ENCODE results near the gene MARVELD1. TPM values are rescaled to one million over a fixed set of nuclear protein-coding genes. Genes with fewer than 3 reads are reported as not detected.
A peak's percentile ranks its signal among the peaks of the same experiment; 100 is the strongest.

Gene MARVELD1
- total and polyA plus RNA-seq, 7 donors, result 16.2 to 40.7 (median 20.0) TPM

- H3K27ac ChIP-seq, result no peak overlapping the region
- intact Hi-C loops (cut with DNase I), result no loop called here
- H3K4me1 ChIP-seq, result no peaks in the 10 kb centered on the region
- no peak for TF ChIP-seq EP300 (IDR thresholded peaks at IDR 0.05)
- no peak for TF ChIP-seq POLR2A (IDR thresholded peaks at IDR 0.05)
- TF ChIP-seq POLR2AphosphoS5 (IDR thresholded peaks at IDR 0.05), result no peak
- TF ChIP-seq CTCF (IDR thresholded peaks at IDR 0.05), result no peak
- 74 to 84% methylated on average over 1 of the region's 1 CpG for WGBS, 2 donors
- no peak for DNase-seq
- H3K9me3 ChIP-seq, result no peaks in the 10 kb centered on the region
- peaks cover 9 to 94% (median 42%) of the 10 kb centered on the region in 4 donors for H3K36me3 ChIP-seq
- no peak overlapping the region for H3K4me3 ChIP-seq
- no peaks in the 10 kb centered on the region for H3K27me3 ChIP-seq
Observed at GRCh38 chr10:97669571-97669970, 44.0 kb upstream of the MARVELD1 start.

- H3K9me3 ChIP-seq, result no peaks in the 10 kb centered on the region
- WGBS, 2 donors, result 68 to 82% methylated on average over 8 of the region's 8 CpGs
- H3K27ac ChIP-seq, result no peak overlapping the region
- no peak overlapping the region for H3K4me3 ChIP-seq
- H3K4me1 ChIP-seq, result peaks cover 0 to 2% (median 0%) of the 10 kb centered on the region in 4 donors
- TF ChIP-seq POLR2A (IDR thresholded peaks at IDR 0.05) (no peak), CTCF (IDR thresholded peaks at IDR 0.05) (no peak), POLR2AphosphoS5 (IDR thresholded peaks at IDR 0.05) (no peak), EP300 (IDR thresholded peaks at IDR 0.05) (no peak)
- no peak for DNase-seq
- intact Hi-C loops (cut with DNase I), result no loop called here
- no peaks in the 10 kb centered on the region for H3K27me3 ChIP-seq
- peaks cover 10 to 86% (median 26%) of the 10 kb centered on the region in 4 donors for H3K36me3 ChIP-seq
Observed at GRCh38 chr10:97673736-97674525, 39.6 kb upstream of the MARVELD1 start.

GRCh38 chr10:97675222-97675621 lies 38.3 kb upstream of the MARVELD1 start:
- DNase-seq, result no peak
- 89 to 96% methylated on average over 9 of the region's 9 CpGs for WGBS, 2 donors
- no peak for TF ChIP-seq POLR2A (IDR thresholded peaks at IDR 0.05)
- TF ChIP-seq POLR2AphosphoS5 (IDR thresholded peaks at IDR 0.05), result no peak
- no peak for TF ChIP-seq EP300 (IDR thresholded peaks at IDR 0.05)
- no peak for TF ChIP-seq CTCF (IDR thresholded peaks at IDR 0.05)
- peaks cover 0 to 2% (median 0%) of the 10 kb centered on the region in 4 donors for H3K4me1 ChIP-seq
- no peak overlapping the region for H3K27ac ChIP-seq
- H3K4me3 ChIP-seq, result no peak overlapping the region
- H3K27me3 ChIP-seq, result no peaks in the 10 kb centered on the region
- intact Hi-C loops (cut with DNase I), result no loop called here
- no peaks in the 10 kb centered on the region for H3K9me3 ChIP-seq
- H3K36me3 ChIP-seq, result peaks cover 10 to 83% (median 22%) of the 10 kb centered on the region in 4 donors

GRCh38 chr10:97676770-97677581 lies 36.6 kb upstream of the MARVELD1 start:
- no peak for TF ChIP-seq EP300 (IDR thresholded peaks at IDR 0.05)
- TF ChIP-seq POLR2AphosphoS5 (IDR thresholded peaks at IDR 0.05), result peak in 1 of 4 donors; percentile 19
- TF ChIP-seq CTCF (IDR thresholded peaks at IDR 0.05), result peak; percentile 85 to 90 (median 88)
- no peak for TF ChIP-seq POLR2A (IDR thresholded peaks at IDR 0.05)
- intact Hi-C loops (cut with DNase I), result loop anchor here (1.0 to 2.0 kb wide), 2 partner anchors 22 to 54 kb away; no protein-coding TSS in a partner anchor
- no peak overlapping the region for H3K4me3 ChIP-seq
- WGBS, 2 donors, result 92 to 93% methylated on average over 2 of the region's 2 CpGs
- H3K4me1 ChIP-seq, result peaks cover 0 to 2% (median under 1%) of the 10 kb centered on the region in 4 donors
- H3K36me3 ChIP-seq, result peaks cover 10 to 67% (median 22%) of the 10 kb centered on the region in 4 donors
- no peaks in the 10 kb centered on the region for H3K27me3 ChIP-seq
- no peaks in the 10 kb centered on the region for H3K9me3 ChIP-seq
- H3K27ac ChIP-seq, result peak overlapping the region in 2 of 4 donors; percentile 35
- no peak for DNase-seq

All from sigmoid colon (tissue), 7 donors.